K562 (cell line): Measurements from ENCODE around the gene FAM53C. TPM values are rescaled to one million over a fixed set of nuclear protein-coding genes. Genes with fewer than 3 reads are reported as not detected.

ENCODE experiments used
- CXXC5 ChIP-seq: fragments of 250-450 bp; sonication (Bioruptor Pico); IDR thresholded peaks from 2 replicates; pipeline ENCODE4 v1.8.0; 2022; ENCODE audit warnings: inconsistent platforms, mild to moderate bottlenecking, moderate library complexity
- DMBX1 ChIP-seq: fragments of 250-450 bp; sonication (Bioruptor Pico); IDR thresholded peaks from 2 replicates; pipeline ENCODE4 v1.8.0; 2022; ENCODE audit warnings: inconsistent platforms, mild to moderate bottlenecking, moderate library complexity, borderline replicate concordance
- GMEB1 ChIP-seq: fragments of 250-450 bp; sonication (Bioruptor Pico); IDR thresholded peaks from 2 replicates; pipeline ENCODE4 v1.4.0; 2020; ENCODE audit warnings: mild to moderate bottlenecking
- KDM1A ChIP-seq, 2 experiments: fragments of 450-650 bp; IDR thresholded peaks; 2 replicates each; pipeline ENCODE4 v1.6.1; 2016; ENCODE audit warnings: mild to moderate bottlenecking in 2 of 2
- KDM2B ChIP-seq: fragments of 250-450 bp; sonication (Bioruptor Pico); IDR thresholded peaks from 2 replicates; pipeline ENCODE4 v1.8.0; 2021; ENCODE audit warnings: mild to moderate bottlenecking, moderate library complexity
- MAZ ChIP-seq, 2 experiments: fragments of 450-650 bp in 1 of 2; sonication (generic) in 1 of 2; formaldehyde crosslinking; IDR thresholded peaks in 1 of 2; conservative IDR thresholded peaks in 1 of 2; 2 replicates each; pipeline versions ENCODE4 v1.4.0 to v1.5.0; 2020; ENCODE audit warnings: mild to moderate bottlenecking in 1 of 2, missing genetic modification reagents in 1 of 2
- MNT ChIP-seq, 2 experiments: fragments of 450-650 bp; conservative IDR thresholded peaks; 2 replicates each; pipeline ENCODE4 v1.6.1; 2017; ENCODE audit warnings: mild to moderate bottlenecking in 2 of 2, moderate library complexity in 2 of 2
- MTA3 ChIP-seq: fragments of 450-650 bp; formaldehyde crosslinking; IDR thresholded peaks from 2 replicates; pipeline ENCODE4 v1.6.1; 2017; ENCODE audit warnings: mild to moderate bottlenecking, borderline replicate concordance
- POLR2G ChIP-seq: fragments of 200-400 bp; formaldehyde crosslinking; IDR thresholded peaks from 2 replicates; pipeline ENCODE4 v1.6.1; 2017; ENCODE audit warnings: low read depth, mild to moderate bottlenecking, antibody characterized with exemption, low read length, moderate library complexity
- PREB ChIP-seq: sonication (generic); formaldehyde crosslinking; IDR thresholded peaks from 2 replicates; pipeline ENCODE4 v1.8.1; 2023; ENCODE audit warnings: mild to moderate bottlenecking, missing genetic modification reagents
- SMC3 ChIP-seq: conservative IDR thresholded peaks from 2 replicates; pipeline ENCODE4 v1.6.1; 2011; ENCODE audit warnings: low read depth, low read length, improper control_type of control experiment; ENCODE audit not compliant: insufficient read depth
- SOX6 ChIP-seq: fragments of 450-650 bp; IDR thresholded peaks from 2 replicates; pipeline ENCODE4 v1.6.1; 2014; ENCODE audit warnings: mild to moderate bottlenecking
- ZNF311 ChIP-seq: fragments of 250-450 bp; sonication (Bioruptor Pico); IDR thresholded peaks from 2 replicates; pipeline ENCODE4 v1.4.0; 2020; ENCODE audit warnings: mild to moderate bottlenecking, moderate library complexity
- ZNF639 ChIP-seq, 2 experiments: fragments of 200-800 bp in 1 of 2; sonication (Bioruptor generic) in 1 of 2; sonication (generic) in 1 of 2; formaldehyde crosslinking in 1 of 2; IDR thresholded peaks in 1 of 2; conservative IDR thresholded peaks in 1 of 2; 2 replicates each; pipeline versions ENCODE4 v1.5.0 to v1.6.1; 2016 to 2020; ENCODE audit warnings: missing compliant biosample characterization in 1 of 2, missing genetic modification characterization in 1 of 2, missing genetic modification reagents in 1 of 2
- polyA plus RNA-seq, 8 experiments: library from polyadenylated mRNA; depleted of rRNA in 4 of 8; stranded (reverse) in 5 of 8; unstranded in 3 of 8; fragments of >200 nt; fragmentation: Nextera tagmentation in 2 of 8; fragmentation: Illumina TruSeq in 1 of 8; extraction: Ambion mirVana in 2 of 8; extraction: Trizol in 1 of 8; gene quantifications; 2 replicates each; pipeline versions ENCODE4 v1.2.1 to v1.2.3, GENCODE V29; 2011 to 2014; ENCODE audit warnings: inconsistent platforms in 1 of 8, missing spikeins in 1 of 8
- total RNA-seq, 7 experiments: library from RNA; depleted of rRNA in 6 of 7; stranded (reverse); fragments of >200 nt in 6 of 7; fragmentation: Illumina TruSeq in 2 of 7; extraction: Trizol in 2 of 7; gene quantifications; 2 replicates each; pipeline versions ENCODE4 v1.2.1 to v1.2.3, GENCODE V29; 2011 to 2021; ENCODE audit warnings: low replicate concordance in 1 of 7
- TF ChIP-seq, protein P1 (sequence below): sonication (generic); formaldehyde crosslinking; IDR thresholded peaks from 2 replicates; pipeline ENCODE4 v1.8.0; 2022; ENCODE audit warnings: missing genetic modification reagents, mild to moderate bottlenecking, moderate library complexity, borderline replicate concordance
- TF ChIP-seq, protein P2 (sequence below): fragments of 150-350 bp; conservative IDR thresholded peaks from 2 replicates; pipeline ENCODE4 v1.6.1; 2014; ENCODE audit warnings: low read length

FAM53C gene
- total and polyA plus RNA-seq, 9 of the 15 experiments (the other 6 are each of a cell fraction or from before 2014, with no cell fraction given), result 9.7 to 38.5 (median 25.2) TPM

GRCh38 chr5:138352071-138352721 lies 14.1 kb downstream of the FAM53C start, which contains the start of gene KDM3B (continued):
- TF ChIP-seq MNT (conservative IDR thresholded peaks at IDR 0.05) (0 out of 4 replicates have a peak, but pooled peaks of 1 of the 2 experiments have one; percentile 9), ZNF639 (CRISPR knock-in tag; conservative IDR thresholded peaks at IDR 0.05 in 1 of 2, IDR thresholded peaks at IDR 0.05 in 1 of 2) (peak in 1 of 2 experiments; percentile 98; a peak in 2 of 4 replicates), MTA3 (0 out of 2 replicates have a peak, but pooled peaks have one; percentile 58), KDM2B (no peak), GMEB1 (CRISPR knock-in tag) (peak; percentile 46; the same call in 1 of the 2 replicates), CXXC5 (peak; percentile 36), KDM1A (IDR thresholded peaks at IDR 0.05) (no peak), DMBX1 (no peak), ZNF311 (CRISPR knock-in tag) (no peak), MAZ (CRISPR knock-in tag; conservative IDR thresholded peaks at IDR 0.05 in 1 of 2, IDR thresholded peaks at IDR 0.05 in 1 of 2) (peak; percentile 73 to 97), PREB (CRISPR knock-in tag) (peak; percentile 52; the same call in 1 of the 2 replicates), SMC3 (peak; percentile 39), SOX6 (peak; percentile 51; the same call in 1 of the 2 replicates), POLR2G (no peak)
- TF ChIP-seq, protein P1, sequence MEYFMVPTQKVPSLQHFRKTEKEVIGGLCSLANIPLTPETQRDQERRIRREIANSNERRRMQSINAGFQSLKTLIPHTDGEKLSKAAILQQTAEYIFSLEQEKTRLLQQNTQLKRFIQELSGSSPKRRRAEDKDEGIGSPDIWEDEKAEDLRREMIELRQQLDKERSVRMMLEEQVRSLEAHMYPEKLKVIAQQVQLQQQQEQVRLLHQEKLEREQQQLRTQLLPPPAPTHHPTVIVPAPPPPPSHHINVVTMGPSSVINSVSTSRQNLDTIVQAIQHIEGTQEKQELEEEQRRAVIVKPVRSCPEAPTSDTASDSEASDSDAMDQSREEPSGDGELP (CRISPR knock-in tag), result peak; percentile 72; the same call in 1 of the 2 replicates
- TF ChIP-seq, protein P2, sequence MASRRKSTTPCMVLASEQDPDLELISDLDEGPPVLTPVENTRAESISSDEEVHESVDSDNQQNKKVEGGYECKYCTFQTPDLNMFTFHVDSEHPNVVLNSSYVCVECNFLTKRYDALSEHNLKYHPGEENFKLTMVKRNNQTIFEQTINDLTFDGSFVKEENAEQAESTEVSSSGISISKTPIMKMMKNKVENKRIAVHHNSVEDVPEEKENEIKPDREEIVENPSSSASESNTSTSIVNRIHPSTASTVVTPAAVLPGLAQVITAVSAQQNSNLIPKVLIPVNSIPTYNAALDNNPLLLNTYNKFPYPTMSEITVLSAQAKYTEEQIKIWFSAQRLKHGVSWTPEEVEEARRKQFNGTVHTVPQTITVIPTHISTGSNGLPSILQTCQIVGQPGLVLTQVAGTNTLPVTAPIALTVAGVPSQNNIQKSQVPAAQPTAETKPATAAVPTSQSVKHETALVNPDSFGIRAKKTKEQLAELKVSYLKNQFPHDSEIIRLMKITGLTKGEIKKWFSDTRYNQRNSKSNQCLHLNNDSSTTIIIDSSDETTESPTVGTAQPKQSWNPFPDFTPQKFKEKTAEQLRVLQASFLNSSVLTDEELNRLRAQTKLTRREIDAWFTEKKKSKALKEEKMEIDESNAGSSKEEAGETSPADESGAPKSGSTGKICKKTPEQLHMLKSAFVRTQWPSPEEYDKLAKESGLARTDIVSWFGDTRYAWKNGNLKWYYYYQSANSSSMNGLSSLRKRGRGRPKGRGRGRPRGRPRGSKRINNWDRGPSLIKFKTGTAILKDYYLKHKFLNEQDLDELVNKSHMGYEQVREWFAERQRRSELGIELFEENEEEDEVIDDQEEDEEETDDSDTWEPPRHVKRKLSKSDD, result peak; percentile 81; the same call in 1 of the 2 replicates
